Activated CD8-positive, alpha-beta memory T cell treated with anti-CD3 and anti-CD28 coated beads for 24 hours (primary cell): ENCODE measurements around the gene HGF.
"Not testable (repeated sequence)": the region's sequence is repeated elsewhere in the genome, so short reads cannot be mapped to it uniquely, and the experiment has no call there.

Experiments
- DNase-seq: peaks from one replicate; pipeline ENCODE4 v3.0.0-alpha.2; 2020

The HGF gene

DNA sequence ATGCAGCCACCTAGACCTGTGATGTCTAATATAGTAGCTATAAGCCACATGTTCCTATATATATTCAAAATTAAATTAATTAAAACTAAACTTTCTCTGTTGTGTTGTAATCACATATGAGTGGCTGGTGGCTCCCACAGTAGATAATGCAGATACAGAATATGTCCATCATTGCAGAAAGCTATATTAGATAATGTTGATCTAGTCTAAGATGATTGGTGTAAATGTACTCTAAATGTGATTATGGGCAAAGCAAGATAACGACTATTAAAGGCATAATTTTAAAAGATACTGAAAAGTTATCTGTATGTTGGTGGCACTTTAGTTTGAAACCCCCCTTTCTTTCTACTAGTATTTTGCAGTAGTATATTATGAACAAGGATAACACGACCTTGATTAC is 5.7 kb upstream of the HGF start:
- DNase-seq = no peak

DNA sequence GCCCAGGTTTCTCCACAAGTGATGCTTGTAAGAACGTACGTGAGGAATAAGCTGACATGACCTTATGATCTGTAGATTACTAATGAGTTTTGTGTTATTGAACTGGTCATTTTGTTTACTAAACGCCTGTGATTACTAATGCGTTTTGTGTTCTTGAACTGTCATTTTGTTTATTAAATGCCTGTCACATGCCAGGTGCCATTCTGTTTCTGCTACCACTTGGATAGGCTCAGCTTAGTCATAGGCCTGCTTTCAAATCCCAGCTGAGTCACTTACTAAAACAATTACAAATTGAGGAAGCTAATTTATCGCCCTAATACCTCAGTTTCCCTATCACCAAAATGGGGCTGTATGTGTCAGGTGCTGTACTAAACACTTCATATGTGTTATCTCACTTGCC is 4.7 kb upstream of the HGF start:
- DNase-seq = no peak

DNA sequence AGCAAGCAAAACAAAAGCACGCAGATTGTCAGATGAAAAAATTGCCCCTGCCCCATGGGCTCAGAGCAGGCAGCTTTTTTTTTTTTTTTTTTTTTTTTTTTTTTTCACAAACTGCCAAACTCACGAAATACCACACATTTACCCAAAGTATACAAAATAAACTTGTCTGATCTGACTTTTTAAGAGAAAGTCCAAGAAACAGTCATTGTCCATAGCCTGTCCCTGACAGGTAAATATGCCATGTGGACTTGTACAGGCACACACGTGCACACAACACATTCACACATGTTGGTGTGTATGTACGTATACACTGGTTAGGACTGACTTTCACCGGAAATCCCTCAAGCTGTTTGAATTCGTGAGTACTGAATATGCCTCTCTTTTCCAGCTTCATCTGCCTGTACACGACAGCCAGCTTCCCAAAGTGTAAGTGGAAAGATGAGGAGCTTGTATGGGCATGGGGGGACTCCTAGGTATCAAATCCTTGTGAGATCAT is 929 bp upstream of the HGF start:
- no peak for DNase-seq

DNA sequence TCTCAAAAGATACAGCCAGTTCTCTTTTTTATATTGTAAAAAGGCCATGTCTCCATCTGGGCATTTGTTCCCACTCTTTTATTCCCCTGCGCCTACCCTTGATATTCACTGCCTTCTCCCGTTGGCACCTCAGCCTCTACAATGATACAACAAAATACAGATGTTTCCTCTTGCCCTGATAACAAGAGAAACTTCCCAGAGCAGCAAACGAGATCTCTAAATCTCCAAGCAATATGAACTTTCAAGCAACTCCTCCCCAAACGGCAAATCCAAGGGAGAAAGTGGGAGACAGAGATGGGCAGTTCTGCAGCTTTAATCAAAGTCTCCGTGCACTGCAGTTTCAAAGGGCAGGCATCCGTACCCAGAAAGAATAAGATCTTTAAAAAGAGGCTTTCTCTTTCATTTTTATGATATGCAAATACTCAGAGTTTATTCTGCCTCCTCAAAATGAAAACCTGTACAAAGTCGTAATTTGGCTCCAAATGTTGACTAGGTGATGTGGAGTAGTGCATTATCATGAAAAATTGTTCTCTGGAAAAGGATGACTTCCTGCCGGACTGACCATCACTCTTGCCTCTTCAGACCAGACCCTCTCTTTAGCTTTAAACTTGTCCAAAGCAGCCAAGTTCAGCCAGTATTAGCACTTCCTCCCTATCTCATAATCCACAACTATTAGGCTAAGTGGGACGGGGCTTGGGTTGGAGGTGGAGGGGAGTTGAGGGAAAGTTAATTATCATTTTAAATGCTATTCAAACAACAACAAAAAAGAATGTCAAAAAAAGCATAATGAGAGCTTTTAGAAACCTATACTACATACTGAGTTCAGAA is 682 bp downstream of the HGF start:
- DNase-seq = no peak

DNA sequence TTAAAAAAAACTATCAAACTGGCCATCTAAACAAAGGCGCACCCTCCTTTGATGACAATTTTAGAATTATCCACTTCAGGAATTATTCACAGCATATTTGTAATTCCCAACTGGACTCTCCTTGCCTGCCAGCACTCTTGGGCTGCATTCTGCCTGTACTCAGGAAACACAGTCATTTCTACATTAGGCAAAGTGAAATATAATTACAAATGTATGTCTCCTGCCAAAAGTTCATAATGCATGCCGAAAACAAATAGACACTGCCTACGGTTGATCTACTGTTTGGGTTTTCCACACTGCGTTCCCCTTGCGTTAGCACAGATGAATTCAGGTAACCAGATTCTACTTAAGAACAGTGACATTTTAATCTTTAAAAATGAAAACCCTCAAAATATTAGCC is 1.9 kb downstream of the HGF start:
- no peak for DNase-seq

DNA sequence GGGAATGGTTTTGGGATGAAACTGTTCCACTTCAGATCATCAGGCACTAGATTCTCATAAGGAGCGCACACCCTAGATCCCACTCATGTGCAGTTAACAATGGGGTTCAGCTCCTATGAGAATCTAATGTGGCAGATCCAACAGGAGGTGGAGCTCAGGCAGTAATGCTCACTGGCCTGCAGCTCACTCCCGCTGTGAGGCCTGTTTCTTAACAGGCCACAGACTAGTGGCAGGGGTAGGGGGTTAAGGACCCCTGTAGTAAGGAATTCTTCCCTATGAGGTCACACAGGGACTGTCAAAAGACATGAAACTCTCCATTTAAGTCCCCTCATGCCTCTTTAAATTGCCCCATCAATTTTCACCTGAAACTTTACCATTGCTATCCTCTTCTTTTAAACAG is 8.0 kb downstream of the HGF start:
- DNase-seq = no peak

DNA sequence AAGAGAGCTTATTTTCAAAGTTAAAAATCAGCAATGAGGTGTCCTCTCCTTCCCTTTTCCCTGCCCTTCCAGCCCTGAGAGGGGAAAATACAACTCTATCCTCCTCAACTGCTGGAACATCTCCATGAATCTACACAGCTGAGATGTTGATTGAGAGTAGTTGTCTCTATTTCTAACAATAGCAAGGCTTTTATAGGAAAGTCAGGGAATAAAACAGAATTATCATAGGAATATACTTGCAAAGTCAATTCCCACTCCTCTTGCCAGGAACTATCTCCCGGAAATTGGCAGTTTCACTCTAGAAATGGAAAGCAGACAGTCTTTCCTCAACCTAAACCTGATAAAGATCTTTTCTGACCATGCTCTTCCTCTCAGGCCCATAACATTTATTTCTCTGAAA is 8.8 kb downstream of the HGF start:
- DNase-seq = no peak

DNA sequence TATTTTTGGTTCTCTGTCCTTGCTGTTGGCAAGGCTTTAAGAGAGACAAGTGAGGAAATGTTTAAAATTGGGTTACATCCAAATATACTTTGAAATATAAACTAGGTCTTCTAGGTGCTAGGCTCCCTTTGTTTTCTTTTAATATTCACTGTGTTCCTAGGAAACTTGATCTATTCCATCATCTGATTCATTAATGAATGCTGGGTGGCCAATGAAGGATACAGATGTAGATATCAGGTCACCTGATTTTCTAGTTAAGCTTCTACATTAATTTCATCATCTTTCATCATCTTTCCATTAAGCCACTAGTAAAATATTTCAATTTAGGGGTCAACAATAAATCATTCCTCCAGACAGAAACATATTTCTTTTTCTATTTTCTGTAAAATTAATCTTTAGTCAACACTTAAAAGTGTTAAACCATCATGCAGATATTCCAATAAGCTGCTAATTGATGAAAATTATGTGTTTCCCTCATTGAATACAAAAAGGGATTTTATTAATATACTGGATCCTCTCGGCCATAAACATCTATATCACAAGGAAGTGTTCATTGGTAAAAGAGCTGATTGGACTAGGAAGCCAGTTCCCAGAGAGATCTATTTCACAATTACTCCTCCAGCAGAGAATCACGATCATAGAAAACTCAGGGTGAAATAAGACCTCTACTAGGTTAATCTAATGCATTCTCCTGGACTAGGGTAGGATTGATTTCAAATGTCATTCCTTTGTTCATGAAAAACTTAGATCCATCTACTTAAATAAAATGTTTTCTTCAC is 14.7 kb downstream of the HGF start:
- no peak for DNase-seq

DNA sequence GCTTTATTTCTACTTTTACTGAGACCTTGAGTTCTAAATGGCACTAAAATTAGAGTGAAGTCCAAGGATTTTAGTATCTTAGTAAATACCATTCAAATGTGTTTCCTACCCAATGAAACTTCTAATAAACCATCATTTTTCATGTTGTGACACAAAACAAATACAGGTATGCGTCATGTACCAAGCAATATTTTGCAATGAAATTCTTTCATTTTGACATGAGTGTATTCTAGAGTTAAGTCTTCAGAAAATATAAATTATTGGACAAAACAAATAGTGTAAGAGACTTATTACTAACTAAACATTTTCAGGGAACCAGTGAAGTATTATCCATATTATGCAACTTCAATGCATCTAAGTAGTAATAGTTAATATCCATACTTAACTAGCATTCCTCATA is 16.5 kb downstream of the HGF start:
- DNase-seq = no peak

DNA sequence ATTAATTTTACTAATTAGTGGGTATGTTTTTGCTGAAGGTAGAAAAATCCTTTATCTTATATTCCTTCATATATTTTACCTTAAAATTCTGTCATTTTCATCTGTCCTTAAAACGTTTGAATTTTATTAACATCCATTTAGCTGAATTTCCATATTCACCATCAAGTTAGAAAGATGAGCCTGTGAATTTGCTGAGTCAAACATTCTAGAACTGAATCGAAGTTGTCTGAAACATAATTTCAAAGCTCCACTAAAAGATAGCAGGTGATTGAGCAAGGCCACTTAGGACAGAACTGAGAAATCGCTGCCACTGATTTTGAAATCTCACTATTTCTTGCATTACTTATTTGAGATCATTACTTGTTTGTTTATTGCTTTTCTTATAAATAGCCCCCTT is 17.5 kb downstream of the HGF start:
- DNase-seq = no peak

DNA sequence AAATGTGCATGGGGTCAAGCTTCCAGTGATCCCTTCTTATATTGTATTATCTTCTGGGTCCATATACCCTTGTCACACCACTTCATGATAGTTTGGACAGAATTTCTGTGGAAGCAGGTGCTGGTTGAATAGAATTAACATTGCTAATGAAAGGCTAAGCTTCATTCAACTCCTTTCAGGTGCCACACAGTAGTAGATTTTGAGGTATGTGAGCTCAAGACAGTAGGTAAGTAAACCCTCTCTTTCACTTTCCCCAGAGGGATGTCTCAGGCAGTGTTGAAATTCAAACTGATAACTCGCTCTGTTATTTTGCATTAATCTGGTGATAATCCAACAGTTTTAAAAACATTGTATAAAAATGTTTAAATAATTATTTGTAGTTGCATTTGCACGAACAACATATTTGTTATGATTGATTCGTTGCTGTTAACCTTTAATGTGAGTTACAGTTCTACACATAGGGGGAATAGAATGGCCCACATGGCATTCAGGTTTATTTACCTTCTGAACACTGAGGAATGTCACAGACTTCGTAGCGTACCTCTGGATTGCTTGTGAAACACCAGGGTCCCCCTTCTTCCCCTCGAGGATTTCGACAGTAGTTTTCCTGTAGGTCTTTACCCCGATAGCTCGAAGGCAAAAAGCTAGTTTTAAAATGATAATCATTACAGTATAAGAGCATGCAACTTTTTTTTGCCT is 18.1 kb downstream of the HGF start:
- no peak for DNase-seq

DNA sequence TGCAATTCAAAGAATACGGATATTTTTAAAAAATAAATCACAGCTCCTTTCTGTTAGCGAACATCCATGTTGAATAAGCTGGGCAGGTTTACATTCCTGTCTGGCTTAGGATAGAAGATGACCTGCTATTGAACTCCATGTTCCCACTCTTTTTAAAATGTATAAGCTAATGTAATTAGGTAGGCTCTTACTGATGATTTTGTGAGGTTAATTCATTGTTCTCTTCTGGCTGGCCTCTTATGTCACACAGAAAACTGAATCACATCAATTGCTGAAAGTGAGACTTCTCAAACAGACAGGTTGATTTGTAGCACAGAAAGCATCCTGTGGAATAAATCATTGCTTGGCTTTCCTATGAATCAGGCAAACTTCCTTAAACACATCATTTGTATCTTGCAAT is 24.2 kb downstream of the HGF start:
- DNase-seq = no peak

DNA sequence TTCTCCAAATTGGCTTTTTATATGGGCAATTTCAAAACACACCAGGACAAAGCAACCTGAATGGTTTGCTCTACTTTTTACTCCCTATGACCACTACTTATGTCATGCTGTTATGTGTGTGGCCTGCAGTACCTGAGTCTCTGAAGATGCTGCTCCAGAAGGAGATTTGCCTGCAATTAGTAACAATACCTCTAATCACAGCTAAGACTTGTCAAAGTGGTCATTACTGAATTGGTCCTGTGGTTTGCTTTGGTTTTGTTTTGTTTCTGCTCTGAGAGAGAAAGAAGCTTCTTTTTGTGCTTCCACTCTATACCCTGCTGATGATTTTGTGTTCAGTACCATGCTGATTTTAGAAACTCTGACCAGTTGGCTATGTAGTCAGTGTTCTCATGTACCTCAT is 25.5 kb downstream of the HGF start:
- DNase-seq = no peak

DNA sequence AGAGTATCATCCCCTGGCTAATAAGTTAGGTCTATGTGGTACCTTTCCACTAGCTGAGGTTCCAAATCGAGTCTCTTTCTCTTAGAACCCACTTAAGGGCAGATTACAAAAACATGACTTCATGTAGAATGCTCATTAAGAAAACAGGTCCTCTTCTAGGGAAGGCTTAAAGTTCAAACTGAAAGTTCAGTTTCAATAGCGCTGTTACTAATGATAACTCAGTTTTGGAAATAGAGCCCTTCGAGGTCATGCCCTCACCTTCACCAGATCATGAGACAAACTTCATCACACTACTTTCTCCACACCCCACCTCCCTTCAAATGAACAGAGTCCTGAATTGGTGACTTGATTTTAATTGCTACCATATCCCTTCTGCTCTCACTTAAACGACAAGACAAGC is 26.2 kb downstream of the HGF start:
- no peak for DNase-seq

DNA sequence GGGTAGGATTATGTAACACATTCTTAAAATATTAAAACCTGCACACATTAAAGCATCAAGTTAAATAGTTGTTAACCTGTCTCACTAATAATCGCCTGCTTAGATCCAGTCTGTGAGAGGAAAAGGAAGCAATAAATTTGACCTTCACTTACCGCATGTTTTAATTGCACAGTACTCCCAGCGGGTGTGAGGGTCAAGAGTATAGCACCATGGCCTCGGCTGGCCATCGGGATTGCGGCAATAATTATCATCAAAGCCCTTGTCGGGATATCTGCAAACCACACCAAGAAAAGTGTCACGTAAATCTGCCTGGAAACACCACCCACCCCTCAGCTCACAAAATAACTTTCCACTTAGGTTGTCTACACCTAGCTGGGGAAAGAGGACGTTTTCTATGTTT is 26.6 kb downstream of the HGF start:
- DNase-seq = no peak

DNA sequence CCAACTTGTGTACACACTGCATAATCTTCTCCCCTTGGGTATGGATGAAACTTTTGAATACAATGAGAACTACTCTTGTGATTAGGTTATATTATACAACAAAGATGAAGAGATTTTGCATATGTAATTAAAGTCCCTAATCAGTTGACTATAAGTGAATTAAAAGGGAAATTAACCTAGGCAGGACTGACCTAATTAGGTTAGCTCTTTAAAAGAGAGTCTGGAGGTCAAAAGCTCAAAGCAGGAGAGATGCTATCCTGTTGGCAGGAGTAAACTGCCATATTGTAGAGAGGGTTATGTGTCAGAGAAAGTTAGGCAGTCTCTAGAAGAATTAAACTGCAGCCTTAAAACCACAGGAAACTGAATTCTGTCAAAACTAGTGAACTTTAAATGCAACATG is 29.4 kb downstream of the HGF start:
- no peak for DNase-seq

DNA sequence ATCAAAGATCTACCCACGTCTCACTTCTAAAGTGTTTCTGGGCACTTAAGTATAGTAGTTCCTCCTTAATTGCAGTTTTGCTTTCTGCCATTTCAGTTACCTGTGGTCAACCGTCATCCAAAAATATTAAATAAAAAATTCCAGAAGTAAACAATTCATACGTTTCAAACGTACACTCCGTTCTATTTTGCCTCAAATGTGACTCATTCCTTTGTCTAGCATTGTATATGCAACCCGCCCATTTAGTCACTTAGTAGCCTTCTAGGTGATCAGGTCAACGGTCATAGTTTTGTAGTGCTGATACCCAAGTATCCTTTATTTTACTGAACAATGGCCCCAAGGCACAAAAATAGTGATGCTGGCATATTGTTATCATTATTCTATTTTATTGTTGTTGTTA is 33.8 kb downstream of the HGF start:
- no peak for DNase-seq

DNA sequence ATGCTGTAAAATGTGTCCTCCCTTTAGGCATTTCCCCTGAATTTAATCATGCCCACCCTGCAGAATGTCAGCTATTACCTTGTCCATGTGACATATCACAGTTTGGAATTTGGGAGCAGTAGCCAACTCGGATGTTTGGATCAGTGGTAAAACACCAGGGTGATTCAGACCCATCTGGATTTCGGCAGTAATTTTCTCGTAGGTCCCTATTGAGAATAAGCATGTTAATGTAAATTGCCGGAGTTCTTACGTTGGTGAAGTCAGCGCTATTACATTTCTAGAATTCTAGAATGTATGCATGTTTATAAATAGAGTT is 44.1 kb downstream of the HGF start:
- no peak for DNase-seq

DNA sequence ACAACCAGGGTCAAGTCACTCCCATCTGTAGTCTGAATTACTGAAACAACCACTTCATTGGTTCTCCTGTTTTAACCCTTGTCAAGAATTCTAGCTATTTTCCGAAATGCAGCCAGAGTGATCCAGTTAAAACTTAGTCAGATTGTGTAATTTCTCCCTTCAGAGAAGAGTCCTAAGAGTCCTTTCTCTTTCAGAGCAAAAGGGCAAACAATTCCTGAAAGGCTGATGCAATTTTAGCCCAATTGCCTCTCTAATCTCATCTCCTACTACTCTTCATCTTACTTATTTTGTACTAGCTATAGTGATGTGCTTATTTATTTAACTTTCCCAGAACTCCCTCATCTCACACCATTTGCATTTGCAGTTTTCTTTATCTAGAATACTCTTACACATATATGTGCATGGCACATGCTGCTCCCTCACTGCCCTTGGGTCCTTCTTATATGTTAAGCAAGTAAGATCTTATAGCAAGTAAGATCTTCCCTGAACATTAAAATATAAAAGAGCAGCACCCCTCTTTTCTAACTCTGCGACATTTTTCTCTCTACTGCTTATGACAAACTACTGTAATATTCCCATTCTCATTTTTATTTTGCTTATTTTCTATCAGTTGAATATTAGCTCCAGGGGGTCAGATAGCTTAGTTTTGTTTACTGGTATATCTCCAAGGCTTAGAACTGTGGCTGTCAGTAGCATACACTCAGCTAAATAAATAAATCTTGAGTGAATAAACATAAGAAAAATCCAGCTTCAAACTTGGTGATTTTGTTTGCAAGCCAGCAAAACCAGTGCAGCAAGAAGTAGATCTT is 44.6 kb downstream of the HGF start:
- no peak for DNase-seq

DNA sequence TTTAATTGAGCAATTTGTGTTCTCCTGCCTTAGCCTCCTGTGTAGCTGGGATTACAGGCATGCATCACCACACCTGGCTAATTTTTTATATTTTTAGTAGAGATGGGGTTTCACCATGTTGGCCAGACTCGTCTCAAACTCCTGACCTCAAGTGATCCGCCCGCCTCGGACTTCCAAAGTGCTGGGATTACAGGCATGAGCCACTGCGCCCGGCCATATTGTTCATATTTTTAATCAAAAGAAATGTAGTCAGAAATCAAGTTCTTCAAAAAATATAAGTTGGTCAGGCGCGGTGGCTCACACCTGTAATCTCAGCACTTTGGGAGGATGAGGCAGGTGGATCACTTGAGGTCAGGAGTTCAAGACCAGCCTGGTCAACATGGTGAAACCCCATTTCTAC is 47.6 kb downstream of the HGF start:
- not testable (repeated sequence) for DNase-seq

DNA sequence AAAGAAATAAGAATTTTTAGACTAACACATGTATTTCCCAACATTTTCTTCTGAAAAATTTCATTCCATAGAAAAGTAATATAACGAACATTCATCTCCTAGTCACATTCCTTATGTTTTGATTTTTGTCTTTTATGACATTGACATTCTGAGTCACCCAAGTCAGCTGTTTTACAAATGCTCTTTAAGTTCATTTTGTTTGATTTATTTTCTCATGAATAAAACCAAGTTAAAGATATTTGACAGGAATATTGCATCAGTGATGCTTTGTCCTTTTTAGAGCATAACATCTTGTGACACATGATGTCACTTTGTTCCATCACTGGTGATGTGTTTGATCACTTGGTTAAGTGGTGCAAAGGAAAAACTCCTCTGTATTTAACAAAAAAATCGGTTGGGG is 48.4 kb downstream of the HGF start:
- DNase-seq = no peak

DNA sequence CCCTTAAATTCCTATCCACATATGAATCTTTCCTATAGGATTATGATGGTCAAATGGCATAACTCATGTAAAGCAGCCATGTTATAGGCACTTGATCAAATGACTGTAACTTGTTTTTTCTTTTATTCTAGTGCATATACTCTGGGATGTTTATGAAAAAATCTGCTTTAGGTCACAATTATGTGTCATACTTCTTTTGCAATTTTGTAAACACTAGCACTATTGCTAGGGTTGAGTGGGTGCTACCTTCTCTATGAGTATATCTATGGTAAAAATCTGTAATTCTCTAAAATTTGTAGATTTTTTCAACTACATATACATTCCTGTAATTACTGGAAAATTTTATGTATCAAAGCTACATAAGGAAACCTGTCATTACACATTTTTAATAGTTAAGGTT is 50.0 kb downstream of the HGF start:
- no peak for DNase-seq

DNA sequence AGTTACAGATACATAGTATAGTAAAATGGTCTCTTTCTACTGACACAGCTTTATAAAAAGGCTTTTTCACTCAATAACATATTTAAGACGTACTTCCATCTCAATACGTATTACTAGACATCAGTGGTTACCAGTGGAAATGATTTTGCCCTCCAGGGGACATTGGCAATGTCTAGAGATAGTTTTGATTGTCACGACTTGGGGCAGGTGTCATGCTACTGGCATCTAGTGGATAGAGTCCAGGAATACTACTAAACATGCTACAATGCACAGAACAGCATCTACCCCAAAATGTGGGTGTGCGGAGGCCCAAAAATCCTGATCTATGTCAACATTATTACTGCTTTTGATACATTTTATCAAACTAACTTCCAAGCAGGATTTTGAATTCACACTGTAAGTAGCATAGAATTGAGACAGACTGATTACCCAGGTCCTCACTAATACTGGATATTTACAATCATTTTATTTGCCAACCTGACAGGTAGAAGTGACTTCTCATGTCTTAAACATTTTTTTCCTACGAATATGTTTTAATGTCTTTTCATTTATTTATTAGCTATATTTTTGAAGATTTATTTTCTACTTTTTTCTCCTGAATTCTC is 53.8 kb downstream of the HGF start:
- DNase-seq = no peak
